Caki2 (cell line): ENCODE results near the gene UNC5C. TPM values are rescaled to one million over a fixed set of nuclear protein-coding genes. Genes with fewer than 3 reads are reported as not detected.
A peak's percentile ranks its signal among the peaks of the same experiment; 100 is the strongest.
"Not testable (repeated sequence)": the region's sequence is repeated elsewhere in the genome, so short reads cannot be mapped to it uniquely, and the experiment has no call there.

ENCODE experiments used
- DNase-seq: peaks from one replicate; pipeline ENCODE4 v3.0.0-alpha.2; 2015; ENCODE audit warnings: low read depth
- in situ Hi-C: cut with HindIII; loops from 2 replicates; pipeline ENCODE4 v1.10.0; 2016; ENCODE audit warnings: low sequenced_read_pairs, low pct_unique_long_range_greater_than_20kb, mixed read lengths
- total RNA-seq: library from RNA; depleted of rRNA; stranded (reverse); fragments of >200 nt; shearing (Covaris generic); gene quantifications from 2 replicates; pipeline ENCODE4 v1.2.3, GENCODE V29; 2014; ENCODE audit warnings: low replicate concordance

Gene UNC5C
- total RNA-seq, 1 experiment from 2014 or later = not detected

GRCh38 chr4:95190751-95191436 is 357.9 kb downstream of the UNC5C start:
- in situ Hi-C loops = no loop called here
- DNase-seq = no peak

- no peak for DNase-seq
- in situ Hi-C loops = no loop called here
Measured at GRCh38 chr4:95188701-95189370, 359.9 kb downstream of the UNC5C start.

GRCh38 chr4:95186666-95187065 is 362.1 kb downstream of the UNC5C start:
- in situ Hi-C loops = no loop called here
- no peak for DNase-seq

GRCh38 chr4:95183656-95184408 is 364.9 kb downstream of the UNC5C start:
- DNase-seq = no peak
- in situ Hi-C loops = no loop called here

- in situ Hi-C loops = no loop called here
- no peak for DNase-seq
Measured at GRCh38 chr4:95181996-95182306, 366.8 kb downstream of the UNC5C start.

GRCh38 chr4:95181243-95181995 is 367.4 kb downstream of the UNC5C start:
- no peak for DNase-seq
- in situ Hi-C loops = no loop called here

- no peak for DNase-seq
- in situ Hi-C loops = no loop called here
Measured at GRCh38 chr4:95180531-95181242, 368.1 kb downstream of the UNC5C start.

GRCh38 chr4:95178938-95179337 is 369.8 kb downstream of the UNC5C start:
- in situ Hi-C loops = no loop called here
- DNase-seq = no peak

- in situ Hi-C loops, DNase-seq: not testable (repeated sequence)
Measured at GRCh38 chr4:95171377-95171776, 377.4 kb downstream of the UNC5C start.

- in situ Hi-C loops = no loop called here
- DNase-seq = no peak
Measured at GRCh38 chr4:95170176-95170575, 378.6 kb downstream of the UNC5C start.

GRCh38 chr4:95167805-95168204 is 381.0 kb downstream of the UNC5C start:
- DNase-seq = no peak
- in situ Hi-C loops = no loop called here

GRCh38 chr4:95165926-95166524 is 382.7 kb downstream of the UNC5C start:
- DNase-seq = peak; percentile 37
- in situ Hi-C loops = no loop called here

- DNase-seq = no peak
- in situ Hi-C loops = no loop called here
Measured at GRCh38 chr4:95162867-95163266, 385.9 kb downstream of the UNC5C start.

GRCh38 chr4:95161781-95162469 is 386.8 kb downstream of the UNC5C start:
- in situ Hi-C loops = no loop called here
- DNase-seq = no peak

- in situ Hi-C loops = no loop called here
- DNase-seq = no peak
Measured at GRCh38 chr4:95159384-95159783, 389.4 kb downstream of the UNC5C start.

GRCh38 chr4:95158626-95159025 is 390.1 kb downstream of the UNC5C start:
- in situ Hi-C loops = no loop called here
- no peak for DNase-seq

- DNase-seq = no peak
- in situ Hi-C loops = no loop called here
Measured at GRCh38 chr4:95158045-95158444, 390.7 kb downstream of the UNC5C start.
